Mesenchymal stem cell (in vitro differentiated cells and primary cell): ENCODE results near the gene PGM3. TPM values are rescaled to one million over a fixed set of nuclear protein-coding genes. Genes with fewer than 3 reads are reported as not detected.

Experiments
- DNase-seq: peaks from one replicate; pipeline ENCODE4 v3.0.0-alpha.2; 2013
- H2AFZ ChIP-seq: one replicate; pipeline ENCODE4 v1.6.1; 2013; ENCODE audit warnings: low read depth, mild to moderate bottlenecking, control low read depth, inconsistent platforms, low read length, moderate library complexity
- H2AK5ac ChIP-seq: 2 replicates; pipeline ENCODE4 v1.6.1; 2013; ENCODE audit warnings: low read length, moderate library complexity, mild to moderate bottlenecking, inconsistent platforms; ENCODE audit not compliant: severe bottlenecking
- H2BK120ac ChIP-seq: one replicate; pipeline ENCODE4 v1.6.1; 2013; ENCODE audit warnings: low read depth, mild to moderate bottlenecking, inconsistent platforms, low read length, moderate library complexity
- H2BK12ac ChIP-seq, 2 experiments: one replicate each; pipeline ENCODE4 v1.6.1; 2013; ENCODE audit warnings: inconsistent platforms in 2 of 2, low read length in 2 of 2, mild to moderate bottlenecking in 2 of 2, moderate library complexity in 2 of 2, control low read depth in 1 of 2
- H2BK15ac ChIP-seq: one replicate; pipeline ENCODE4 v1.6.1; 2013; ENCODE audit warnings: mild to moderate bottlenecking, low read depth, inconsistent platforms; ENCODE audit not compliant: poor library complexity, severe bottlenecking
- H2BK5ac ChIP-seq: 2 replicates; pipeline ENCODE4 v1.6.1; 2013; ENCODE audit warnings: low read depth, mild to moderate bottlenecking, low read length, control low read depth, inconsistent platforms; ENCODE audit not compliant: poor library complexity, severe bottlenecking
- H3K14ac ChIP-seq, 2 experiments: one replicate each; pipeline ENCODE4 v1.6.1; 2013; ENCODE audit warnings: inconsistent platforms in 2 of 2, low read length in 2 of 2, control low read depth in 1 of 2, mild to moderate bottlenecking in 1 of 2, moderate library complexity in 1 of 2
- H3K18ac ChIP-seq, 2 experiments: one replicate each; pipeline ENCODE4 v1.6.1; 2013; ENCODE audit warnings: inconsistent platforms in 2 of 2, low read length in 2 of 2, control low read depth in 1 of 2, low read depth in 1 of 2, mild to moderate bottlenecking in 1 of 2
- H3K23ac ChIP-seq, 2 experiments: one replicate each; pipeline ENCODE4 v1.6.1; 2013; ENCODE audit warnings: inconsistent platforms in 2 of 2, low read length in 2 of 2, mild to moderate bottlenecking in 2 of 2, moderate library complexity in 2 of 2, control low read depth in 1 of 2
- H3K27ac ChIP-seq: 2 replicates; pipeline ENCODE4 v1.5.1; 2013; ENCODE audit warnings: mild to moderate bottlenecking, moderate library complexity, low read length, control low read depth, inconsistent platforms; ENCODE audit not compliant: poor library complexity, severe bottlenecking
- H3K27me3 ChIP-seq, 2 experiments: 2 replicates each; pipeline versions ENCODE4 v1.6.1 to v1.7.0; 2013; ENCODE audit warnings: low read length in 2 of 2, mild to moderate bottlenecking in 2 of 2, moderate library complexity in 2 of 2, control low read depth in 1 of 2, inconsistent platforms in 1 of 2; ENCODE audit not compliant: control insufficient read depth in 1 of 2, insufficient read depth in 1 of 2
- H3K36me3 ChIP-seq, 2 experiments: 2 replicates each; pipeline versions ENCODE4 v1.6.1 to v1.7.0; 2013; ENCODE audit warnings: low read length in 2 of 2, control low read depth in 1 of 2, inconsistent platforms in 1 of 2, low read depth in 1 of 2, mild to moderate bottlenecking in 1 of 2; ENCODE audit not compliant: insufficient read depth in 2 of 2, control insufficient read depth in 1 of 2
- H3K4ac ChIP-seq, 2 experiments: one replicate each; pipeline ENCODE4 v1.6.1; 2013; ENCODE audit warnings: inconsistent platforms in 2 of 2, low read length in 2 of 2, mild to moderate bottlenecking in 2 of 2, moderate library complexity in 2 of 2, control low read depth in 1 of 2, low read depth in 1 of 2
- H3K4me1 ChIP-seq: 2 replicates; pipeline ENCODE4 v1.6.1; 2013; ENCODE audit warnings: low read depth, low read length, control low read depth; ENCODE audit not compliant: control insufficient read depth, insufficient read depth
- H3K4me2 ChIP-seq: 2 replicates; pipeline ENCODE4 v1.6.1; 2013; ENCODE audit warnings: low read length, mild to moderate bottlenecking, inconsistent platforms; ENCODE audit not compliant: poor library complexity, severe bottlenecking
- H3K4me3 ChIP-seq, 2 experiments: 2 replicates each; pipeline versions ENCODE4 v1.5.1 to v1.7.0; 2013; ENCODE audit warnings: low read length in 2 of 2, mild to moderate bottlenecking in 2 of 2, control low read depth in 1 of 2, low read depth in 1 of 2; ENCODE audit not compliant: insufficient read depth in 1 of 2
- H3K79me1 ChIP-seq: replicated peaks from 2 replicates; pipeline ENCODE4 v1.6.1; 2013; ENCODE audit warnings: mild to moderate bottlenecking, control low read depth, low read length, inconsistent platforms; ENCODE audit not compliant: poor library complexity, severe bottlenecking
- H3K9ac ChIP-seq: 2 replicates; pipeline ENCODE4 v1.7.0; 2013; ENCODE audit warnings: mild to moderate bottlenecking, low read length, moderate library complexity
- H3K9me3 ChIP-seq: 2 replicates; pipeline ENCODE4 v1.7.0; 2013; ENCODE audit warnings: mild to moderate bottlenecking, low read length; ENCODE audit not compliant: control insufficient read depth
- H4K8ac ChIP-seq: one replicate; pipeline ENCODE4 v1.6.1; 2013; ENCODE audit warnings: inconsistent platforms, mild to moderate bottlenecking, low read length, moderate library complexity
- H4K91ac ChIP-seq: one replicate; pipeline ENCODE4 v1.6.1; 2013; ENCODE audit warnings: mild to moderate bottlenecking, low read length, inconsistent platforms
- WGBS: methylation state at CpG from one replicate; pipeline ENCODE4 v1.1.7; 2013; ENCODE audit warnings: mixed read lengths; 5-methylcytosine and 5-hydroxymethylcytosine counted together
- polyA plus RNA-seq, 2 experiments: library from polyadenylated mRNA; stranded (reverse); fragments of 200-250 nt; gene quantifications; one replicate each; pipeline ENCODE4 v1.2.3, GENCODE V29; 2013

Gene PGM3
- 45.4 TPM for polyA plus RNA-seq (2013, experiment 1 of 2)
- 46.8 TPM for polyA plus RNA-seq (2013, experiment 2 of 2)

- Histone ChIP-seq H3K79me1 (peaks cover 18% of the 10 kb centered on the region), H3K4me2 (peak within 1 kb of the TSS; percentile 99), H3K4me3 (peak within 1 kb of the TSS; percentile 95 to 97), H3K27ac (peak within 1 kb of the TSS; percentile 79), H3K23ac (peak within 1 kb of the TSS in 1 of 2 experiments; percentile 95), H3K9me3 (no peaks in the 10 kb centered on the region), H2AFZ (peak within 1 kb of the TSS; percentile 97), H3K9ac (peak within 1 kb of the TSS; percentile 94), H4K91ac (peak within 1 kb of the TSS; percentile 57), H3K14ac (peak within 1 kb of the TSS in 1 of 2 experiments; percentile 99), H2AK5ac (no peak within 1 kb of the TSS), H3K27me3 (no peaks in the 10 kb centered on the region), H3K4me1 (peaks cover 6% of the 10 kb centered on the region), H2BK12ac (peak within 1 kb of the TSS in 1 of 2 experiments; percentile 75), H2BK15ac (no peak within 1 kb of the TSS), H3K18ac (peak within 1 kb of the TSS; percentile 87 to 93), H3K36me3 (peaks cover 5 to 58% of the 10 kb centered on the region in 2 experiments), H3K4ac (peak within 1 kb of the TSS; percentile 39 to 92), H2BK5ac (peak within 1 kb of the TSS; percentile 81), H2BK120ac (peak within 1 kb of the TSS; percentile 80), H4K8ac (peak within 1 kb of the TSS; percentile 55)
- WGBS = 1% methylated on average over 82 of the region's 88 CpGs
- DNase-seq = peak; percentile 93
These were observed at the start of gene PGM3, which contains the start of gene RWDD2A for GRCh38 chr6:83192871-83193746. Gene PGM3 (minus strand): TSS chr6:83193265. CDS start chr6:83191012, 2,253 bp downstream. Gene RWDD2A (plus strand): TSS chr6:83193357. CDS start chr6:83194452, 1,095 bp downstream.

- Histone ChIP-seq H3K14ac (no peak overlapping the region), H3K18ac (no peak overlapping the region), H2BK5ac (no peak overlapping the region), H3K4me2 (no peak overlapping the region), H3K36me3 (peaks cover 0 to 7% of the 10 kb centered on the region in 2 experiments), H3K9me3 (no peaks in the 10 kb centered on the region), H4K8ac (no peak overlapping the region), H3K4me3 (no peak overlapping the region), H4K91ac (no peak overlapping the region), H3K4me1 (no peaks in the 10 kb centered on the region), H3K27ac (no peak overlapping the region), H2BK12ac (no peak overlapping the region), H3K9ac (no peak overlapping the region), H3K23ac (no peak overlapping the region), H3K4ac (no peak overlapping the region), H2BK15ac (no peak overlapping the region), H3K27me3 (no peaks in the 10 kb centered on the region), H2AFZ (no peak overlapping the region), H2BK120ac (no peak overlapping the region), H2AK5ac (no peak overlapping the region), H3K79me1 (no peaks in the 10 kb centered on the region)
- 88% methylated on average over 1 of the region's 1 CpG for WGBS
- DNase-seq = no peak
These were observed 38.1 kb upstream of the PGM3 start for GRCh38 chr6:83231146-83231545.

GRCh38 chr6:83226517-83226916, 33.5 kb upstream of the PGM3 start:
- no peaks in the 10 kb centered on the region for H3K4me1 ChIP-seq
- H2AK5ac ChIP-seq = no peak overlapping the region
- H2BK5ac ChIP-seq = no peak overlapping the region
- H3K9me3 ChIP-seq = no peaks in the 10 kb centered on the region
- DNase-seq = no peak
- H2BK12ac ChIP-seq = no peak overlapping the region
- H3K4ac ChIP-seq = no peak overlapping the region
- H2BK15ac ChIP-seq = no peak overlapping the region
- H3K9ac ChIP-seq = no peak overlapping the region
- H3K23ac ChIP-seq = no peak overlapping the region
- H2BK120ac ChIP-seq = no peak overlapping the region
- H4K8ac ChIP-seq = no peak overlapping the region
- H4K91ac ChIP-seq = no peak overlapping the region
- no peaks in the 10 kb centered on the region for H3K79me1 ChIP-seq
- H3K27me3 ChIP-seq = no peaks in the 10 kb centered on the region
- no peak overlapping the region for H3K27ac ChIP-seq
- WGBS = no CpG with 5 or more reads among the region's 1 CpG
- no peak overlapping the region for H3K14ac ChIP-seq
- H3K18ac ChIP-seq = no peak overlapping the region
- H2AFZ ChIP-seq = no peak overlapping the region
- H3K4me3 ChIP-seq = no peak overlapping the region
- no peak overlapping the region for H3K4me2 ChIP-seq
- peaks cover 0 to 17% of the 10 kb centered on the region in 2 experiments for H3K36me3 ChIP-seq

- Histone ChIP-seq H2BK120ac (no peak overlapping the region), H3K27me3 (no peaks in the 10 kb centered on the region), H2AK5ac (no peak overlapping the region), H3K4me1 (no peaks in the 10 kb centered on the region), H3K9me3 (no peaks in the 10 kb centered on the region), H3K14ac (no peak overlapping the region), H3K79me1 (no peaks in the 10 kb centered on the region), H3K9ac (no peak overlapping the region), H3K4me3 (no peak overlapping the region), H3K23ac (no peak overlapping the region), H2BK5ac (no peak overlapping the region), H4K8ac (no peak overlapping the region), H3K27ac (no peak overlapping the region), H2BK15ac (no peak overlapping the region), H4K91ac (no peak overlapping the region), H3K36me3 (peaks cover 0 to 20% of the 10 kb centered on the region in 2 experiments), H3K18ac (no peak overlapping the region), H2BK12ac (no peak overlapping the region), H3K4me2 (no peak overlapping the region), H3K4ac (no peak overlapping the region), H2AFZ (no peak overlapping the region)
- WGBS = 94% methylated on average over 2 of the region's 3 CpGs
- DNase-seq = peak; percentile 55
These were observed 28.9 kb upstream of the PGM3 start for GRCh38 chr6:83221889-83222479.
